PC-9 (cell line): ENCODE results near the gene PUS7L.

Source experiments
- EZH2 ChIP-seq: fragments of 200-600 bp; sonication (generic); IDR thresholded peaks from 2 replicates; pipeline ENCODE4 v1.8.0; 2017; ENCODE audit warnings: antibody characterized with exemption, low read depth
- TF ChIP-seq, protein P1 (sequence below): fragments of 200-600 bp; sonication (generic); conservative IDR thresholded peaks from 2 replicates; pipeline ENCODE4 v1.6.1; 2017; ENCODE audit warnings: mixed run types, antibody characterized with exemption, mild to moderate bottlenecking, moderate library complexity

DNA sequence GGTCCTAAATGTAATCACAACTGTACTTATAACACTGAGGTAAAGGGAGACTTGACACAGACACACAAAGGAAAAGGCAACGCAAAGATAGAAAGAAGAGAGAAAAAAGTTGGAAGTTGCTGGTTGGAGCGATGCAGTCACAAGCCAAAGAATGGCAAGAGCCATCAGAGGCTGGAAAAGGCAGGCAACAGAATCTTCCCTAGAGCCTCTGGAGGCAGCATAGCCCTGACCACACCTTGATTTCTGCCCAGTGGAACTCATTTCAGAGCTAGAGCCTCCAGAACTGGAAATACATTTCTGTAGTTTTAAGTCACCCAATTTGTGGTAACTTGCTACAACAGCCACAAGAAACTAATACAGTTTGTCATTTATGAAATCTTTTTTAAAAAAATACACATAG, 89.2 kb downstream of the PUS7L start:
- TF ChIP-seq, protein P1, sequence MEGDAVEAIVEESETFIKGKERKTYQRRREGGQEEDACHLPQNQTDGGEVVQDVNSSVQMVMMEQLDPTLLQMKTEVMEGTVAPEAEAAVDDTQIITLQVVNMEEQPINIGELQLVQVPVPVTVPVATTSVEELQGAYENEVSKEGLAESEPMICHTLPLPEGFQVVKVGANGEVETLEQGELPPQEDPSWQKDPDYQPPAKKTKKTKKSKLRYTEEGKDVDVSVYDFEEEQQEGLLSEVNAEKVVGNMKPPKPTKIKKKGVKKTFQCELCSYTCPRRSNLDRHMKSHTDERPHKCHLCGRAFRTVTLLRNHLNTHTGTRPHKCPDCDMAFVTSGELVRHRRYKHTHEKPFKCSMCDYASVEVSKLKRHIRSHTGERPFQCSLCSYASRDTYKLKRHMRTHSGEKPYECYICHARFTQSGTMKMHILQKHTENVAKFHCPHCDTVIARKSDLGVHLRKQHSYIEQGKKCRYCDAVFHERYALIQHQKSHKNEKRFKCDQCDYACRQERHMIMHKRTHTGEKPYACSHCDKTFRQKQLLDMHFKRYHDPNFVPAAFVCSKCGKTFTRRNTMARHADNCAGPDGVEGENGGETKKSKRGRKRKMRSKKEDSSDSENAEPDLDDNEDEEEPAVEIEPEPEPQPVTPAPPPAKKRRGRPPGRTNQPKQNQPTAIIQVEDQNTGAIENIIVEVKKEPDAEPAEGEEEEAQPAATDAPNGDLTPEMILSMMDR = no peak
- no peak for TF ChIP-seq EZH2
